ENCODE results near the gene ROBO1. TPM values are rescaled to one million over a fixed set of nuclear protein-coding genes. Genes with fewer than 3 reads are reported as not detected.

Gene ROBO1
- total and polyA plus RNA-seq, 4 donors, result 1.0 to 30.3 (median 3.9) TPM

GRCh38 chr3:78858910-78859309 is 908.9 kb downstream of the ROBO1 start:
- Histone ChIP-seq H3K4me3 (ENCODE audit: low read depth in 1 of 3, low read length in 3 of 3) (no peak overlapping the region), H3K27me3 (ENCODE audit: control insufficient read depth in 4 of 4, insufficient read depth in 4 of 4, low read length in 3 of 4) (no peaks in the 10 kb centered on the region), H3K9me3 (ENCODE audit: control insufficient read depth in 4 of 4, low read length in 3 of 4) (no peaks in the 10 kb centered on the region), H3K4me1 (ENCODE audit: control insufficient read depth in 4 of 4, insufficient read depth in 4 of 4, low read length in 3 of 4) (peaks cover 0 to 3% (median 0%) of the 10 kb centered on the region in 4 donors), H3K27ac (ENCODE audit: low read depth in 1 of 2, low read length in 2 of 2) (no peak overlapping the region), H3K36me3 (ENCODE audit: control insufficient read depth in 4 of 4, insufficient read depth in 3 of 4, low read depth in 1 of 4, low read length in 3 of 4) (no peaks in the 10 kb centered on the region), H3K9ac (ENCODE audit: low read depth in 1 of 2, low read length in 2 of 2) (no peak overlapping the region)
- 90% methylated on average over 4 of the region's 4 CpGs for WGBS
- TF ChIP-seq MAX (IDR thresholded peaks at IDR 0.05) (no peak), NR2F2 (IDR thresholded peaks at IDR 0.05) (no peak), CTCF (IDR thresholded peaks at IDR 0.05; ENCODE audit: low read depth, low read length, missing input control) (no peak), HNF4G (IDR thresholded peaks at IDR 0.05) (no peak), REST (IDR thresholded peaks at IDR 0.05) (no peak), YY1 (IDR thresholded peaks at IDR 0.05) (no peak), HNF4A (conservative IDR thresholded peaks at IDR 0.05) (no peak), ATF3 (IDR thresholded peaks at IDR 0.05) (no peak), GABPA (IDR thresholded peaks at IDR 0.05 in 1 of 2, conservative IDR thresholded peaks at IDR 0.05 in 1 of 2) (no peak), RXRA (IDR thresholded peaks at IDR 0.05) (no peak), JUND (IDR thresholded peaks at IDR 0.05) (no peak), FOXA2 (IDR thresholded peaks at IDR 0.05) (no peak), RAD21 (IDR thresholded peaks at IDR 0.05) (no peak), SP1 (IDR thresholded peaks at IDR 0.05) (no peak), EGR1 (IDR thresholded peaks at IDR 0.05; ENCODE audit: low read depth in 2 of 2) (no peak), FOXA1 (IDR thresholded peaks at IDR 0.05) (no peak), TAF1 (conservative IDR thresholded peaks at IDR 0.05) (no peak), ZBTB33 (IDR thresholded peaks at IDR 0.05) (no peak)
- no peak for DNase-seq (ENCODE audit: low spot score)
